ENCODE measurements around the gene SDR39U1. TPM values are rescaled to one million over a fixed set of nuclear protein-coding genes. Genes with fewer than 3 reads are reported as not detected.
"Not testable (repeated sequence)": the region's sequence is repeated elsewhere in the genome, so short reads cannot be mapped to it uniquely, and the experiment has no call there.

SDR39U1 gene
- total and polyA plus RNA-seq, 10 of the 15 experiments (the other 5 are each of a cell fraction or from before 2014, with no cell fraction given): 14.0 to 89.3 (median 42.2) TPM

DNA sequence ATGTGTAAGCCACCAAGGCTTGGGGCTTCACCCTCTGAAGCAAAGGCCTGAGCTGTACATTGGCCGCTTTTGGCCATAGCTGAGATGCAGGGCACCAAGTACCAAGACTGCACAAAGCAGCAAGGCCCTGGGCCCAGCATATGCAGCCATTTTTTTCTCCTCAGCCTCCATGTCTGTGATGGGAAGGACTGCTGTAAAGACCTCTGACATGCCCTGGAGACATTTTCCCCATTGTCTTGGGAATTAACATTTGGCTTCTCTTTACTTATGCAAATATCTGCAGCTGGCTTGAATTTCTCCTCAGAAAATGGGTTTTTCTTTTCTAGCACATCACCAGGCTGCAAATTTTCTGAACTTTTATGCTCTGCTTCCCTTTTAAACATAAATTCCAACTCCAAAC, 37.4 kb upstream of the SDR39U1 start:
- H3K79me2 ChIP-seq (ENCODE audit: control insufficient read depth, insufficient read depth, low read length); H3K27ac ChIP-seq (ENCODE audit: control insufficient read depth, insufficient read depth); FAIRE-seq; BruUV-seq (replicated peaks); RAD21 ChIA-PET (ENCODE audit: unreplicated experiment); H3K27me3 ChIP-seq (replicated peaks in 1 of 2; ENCODE audit: control insufficient read depth in 2 of 2, insufficient read depth in 2 of 2, low read length in 1 of 2); H3K9ac ChIP-seq (ENCODE audit: control insufficient read depth, insufficient read depth, low read length); ATAC-seq; H3K4me3 ChIP-seq; DNase-seq (ENCODE audit: low read depth, low spot score); SMC1A ChIA-PET (ENCODE audit: uncharacterized antibody, unreplicated experiment); H3K36me3 ChIP-seq (ENCODE audit: control insufficient read depth in 2 of 2, insufficient read depth in 2 of 2, low read length in 1 of 2); H4K20me1 ChIP-seq (ENCODE audit: control insufficient read depth, insufficient read depth); H3K9me3 ChIP-seq (replicated peaks; ENCODE audit: control insufficient read depth, insufficient read depth, low read length); H2AFZ ChIP-seq (ENCODE audit: control insufficient read depth, low read depth, low read length); CTCF ChIA-PET; H3K4me2 ChIP-seq (ENCODE audit: control insufficient read depth, insufficient read depth); POLR2A ChIA-PET: not testable (repeated sequence)
- intact Hi-C loops (cut with micrococcal nuclease; ENCODE audit: unreplicated experiment) (loop anchor here (2.0 to 10.0 kb wide), 2 partner anchors 125 to 199 kb away; partner anchors contain the start of gene GZMH), in situ Hi-C loops (cut with MboI) (loop anchor here (10.0 kb wide), 1 partner anchor 205 kb away; no protein-coding TSS in a partner anchor)
- peaks cover 13% of the 10 kb centered on the region for H3K4me1 ChIP-seq (ENCODE audit: control insufficient read depth, insufficient read depth, low read length)
- WGBS (ENCODE audit: insufficient coverage, insufficient replicate concordance, low lambda C conversion rate, missing lambda C conversion rate): 5% methylated on average over 1 of the region's 1 CpG

DNA sequence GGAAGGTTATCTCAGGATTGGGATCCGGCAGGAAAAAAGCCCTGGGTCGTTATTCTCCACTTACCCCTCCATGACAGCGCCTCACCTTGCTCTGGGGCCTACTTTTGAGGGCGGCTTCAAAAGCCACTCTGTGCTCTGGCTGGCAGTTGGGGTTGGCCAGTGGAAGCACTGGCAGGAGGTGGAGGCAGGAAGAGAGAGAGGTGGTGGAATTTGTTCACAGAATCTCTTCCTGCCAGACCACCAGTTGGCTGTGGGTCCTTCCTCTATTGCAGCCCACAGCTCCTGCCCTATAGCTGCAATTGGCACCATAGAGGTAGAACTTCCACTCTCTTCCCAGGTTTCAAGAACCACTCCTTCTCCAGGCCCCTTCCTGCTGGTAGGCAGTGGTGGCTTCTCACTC, 32.7 kb upstream of the SDR39U1 start:
- SMC1A ChIA-PET (ENCODE audit: uncharacterized antibody, unreplicated experiment): interaction anchor here (1.0 kb wide), 1 partner anchor 39 kb away, joined by 3 read pairs; no protein-coding TSS in a partner anchor
- H3K36me3 ChIP-seq (ENCODE audit: control insufficient read depth in 2 of 2, insufficient read depth in 2 of 2, low read length in 1 of 2): no peaks in the 10 kb centered on the region; a peak in 1 of 4 replicates
- no peak for FAIRE-seq
- in situ Hi-C loops (cut with MboI): loop anchor here (10.0 kb wide), 1 partner anchor 210 kb away; no protein-coding TSS in a partner anchor
- POLR2A ChIA-PET: no interaction called here
- H4K20me1 ChIP-seq (ENCODE audit: control insufficient read depth, insufficient read depth): no peaks in the 10 kb centered on the region
- no peak overlapping the region for H3K9ac ChIP-seq (ENCODE audit: control insufficient read depth, insufficient read depth, low read length)
- no peak for DNase-seq (ENCODE audit: low read depth, low spot score)
- TF ChIP-seq BRCA1 (IDR thresholded peaks at IDR 0.05; ENCODE audit: low read depth, low read length) (no peak), ZNF24 (IDR thresholded peaks at IDR 0.05) (no peak), ZNF207 (IDR thresholded peaks at IDR 0.05; ENCODE audit: borderline replicate concordance) (no peak), NFYA (IDR thresholded peaks at IDR 0.05; ENCODE audit: borderline replicate concordance, low read depth, low read length) (no peak), BCL11A (IDR thresholded peaks at IDR 0.05; ENCODE audit: low read depth, low read length) (no peak), CREM (IDR thresholded peaks at IDR 0.05; ENCODE audit: low read depth) (no peak), KAT2A (conservative IDR thresholded peaks at IDR 0.05; ENCODE audit: control insufficient read depth, low read depth, low read length) (no peak), MXI1 (IDR thresholded peaks at IDR 0.05; ENCODE audit: low read depth, low read length) (no peak), RUNX3 (IDR thresholded peaks at IDR 0.05; ENCODE audit: low read length) (no peak), DPF2 (IDR thresholded peaks at IDR 0.05) (no peak), EP300 (IDR thresholded peaks at IDR 0.05; ENCODE audit: borderline replicate concordance in 1 of 2, control insufficient read depth in 1 of 2, low read depth in 2 of 2, low read length in 2 of 2) (no peak), MAX (IDR thresholded peaks at IDR 0.05; ENCODE audit: low read depth, low read length) (no peak), PAX8 (IDR thresholded peaks at IDR 0.05) (no peak), POLR2A (IDR thresholded peaks at IDR 0.05; ENCODE audit: low read depth, low read length) (no peak)
- TF ChIP-seq, protein P1, sequence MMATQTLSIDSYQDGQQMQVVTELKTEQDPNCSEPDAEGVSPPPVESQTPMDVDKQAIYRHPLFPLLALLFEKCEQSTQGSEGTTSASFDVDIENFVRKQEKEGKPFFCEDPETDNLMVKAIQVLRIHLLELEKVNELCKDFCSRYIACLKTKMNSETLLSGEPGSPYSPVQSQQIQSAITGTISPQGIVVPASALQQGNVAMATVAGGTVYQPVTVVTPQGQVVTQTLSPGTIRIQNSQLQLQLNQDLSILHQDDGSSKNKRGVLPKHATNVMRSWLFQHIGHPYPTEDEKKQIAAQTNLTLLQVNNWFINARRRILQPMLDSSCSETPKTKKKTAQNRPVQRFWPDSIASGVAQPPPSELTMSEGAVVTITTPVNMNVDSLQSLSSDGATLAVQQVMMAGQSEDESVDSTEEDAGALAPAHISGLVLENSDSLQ (IDR thresholded peaks at IDR 0.05): no peak
- no peaks in the 10 kb centered on the region; the same call in 2 of the 3 replicates for H3K9me3 ChIP-seq (replicated peaks; ENCODE audit: control insufficient read depth, insufficient read depth, low read length)
- WGBS (ENCODE audit: insufficient coverage, insufficient replicate concordance, low lambda C conversion rate, missing lambda C conversion rate): 68% methylated on average over 4 of the region's 4 CpGs
- H3K4me3 ChIP-seq: no peak overlapping the region
- BruUV-seq (replicated peaks): no TSS peak
- intact Hi-C loops (cut with micrococcal nuclease; ENCODE audit: unreplicated experiment): no loop called here
- no peaks in the 10 kb centered on the region for H3K4me1 ChIP-seq (ENCODE audit: control insufficient read depth, insufficient read depth, low read length)
- H3K4me2 ChIP-seq (ENCODE audit: control insufficient read depth, insufficient read depth): no peak overlapping the region
- CTCF ChIA-PET: no interaction called here
- RAD21 ChIA-PET (ENCODE audit: unreplicated experiment): no interaction called here
- no peak overlapping the region for H2AFZ ChIP-seq (ENCODE audit: control insufficient read depth, low read depth, low read length)
- no peaks in the 10 kb centered on the region for H3K79me2 ChIP-seq (ENCODE audit: control insufficient read depth, insufficient read depth, low read length)
- no peak for ATAC-seq
- no peak overlapping the region for H3K27ac ChIP-seq (ENCODE audit: control insufficient read depth, insufficient read depth)
- H3K27me3 ChIP-seq (replicated peaks in 1 of 2; ENCODE audit: control insufficient read depth in 2 of 2, insufficient read depth in 2 of 2, low read length in 1 of 2): no peaks in the 10 kb centered on the region
